Calu3 (cell line): ENCODE results near the gene MAPK8IP3. TPM values are rescaled to one million over a fixed set of nuclear protein-coding genes. Genes with fewer than 3 reads are reported as not detected.

Source experiments
- BruUV-seq: library from RNA; stranded (reverse); fragments of 400-500 nt; replicated peaks from 2 replicates; lab custom pipeline; 2021; lab: Mats Ljungman, UMichigan
- CTCF ChIA-PET: fragments of 300-600 bp; sonication (Branson Sonifier 250); formaldehyde crosslinking; loops from one replicate; lab custom pipeline; 2022; ENCODE audit warnings: antibody characterized with exemption; lab: Charles Lee
- DNase-seq: peaks from one replicate; pipeline ENCODE4 v3.0.0; 2022
- H3K27ac Mint-ChIP-seq: one replicate; pipeline ENCODE4 v1.8.0; 2022; ENCODE audit warnings: mixed read lengths; ENCODE audit not compliant: unreplicated experiment
- H3K27me3 Mint-ChIP-seq: one replicate; pipeline ENCODE4 v1.8.0; 2022; ENCODE audit warnings: mixed read lengths; ENCODE audit not compliant: unreplicated experiment
- H3K36me3 Mint-ChIP-seq: one replicate; pipeline ENCODE4 v1.8.0; 2022; ENCODE audit warnings: mild to moderate bottlenecking, moderate library complexity, mixed read lengths; ENCODE audit not compliant: insufficient read depth, unreplicated experiment
- H3K4me1 Mint-ChIP-seq: one replicate; pipeline ENCODE4 v1.8.0; 2022; ENCODE audit warnings: mild to moderate bottlenecking, low read depth, mixed read lengths; ENCODE audit not compliant: unreplicated experiment
- H3K4me3 Mint-ChIP-seq: one replicate; pipeline ENCODE4 v1.8.0; 2022; ENCODE audit warnings: mild to moderate bottlenecking, low read depth, moderate library complexity, mixed read lengths; ENCODE audit not compliant: unreplicated experiment
- H3K9me3 Mint-ChIP-seq: one replicate; pipeline ENCODE4 v1.8.0; 2022; ENCODE audit warnings: low read depth, mixed read lengths; ENCODE audit not compliant: unreplicated experiment
- CTCF ChIP-seq: fragments of 200-600 bp; IDR thresholded peaks from one replicate; pipeline ENCODE4 v1.8.0; 2022; ENCODE audit warnings: antibody characterized with exemption; ENCODE audit not compliant: unreplicated experiment
- intact Hi-C: fragments of 100-400 bp; cut with micrococcal nuclease; formaldehyde crosslinking; loops from one replicate; pipeline ENCODE4 v1.10.0; 2022; ENCODE audit not compliant: unreplicated experiment
- total RNA-seq: library from RNA; stranded (reverse); gene quantifications from 2 replicates; pipeline ENCODE4 v1.2.3, GENCODE V29; 2022

The MAPK8IP3 gene
- total RNA-seq, 1 experiment from 2014 or later = 110 TPM

DNA sequence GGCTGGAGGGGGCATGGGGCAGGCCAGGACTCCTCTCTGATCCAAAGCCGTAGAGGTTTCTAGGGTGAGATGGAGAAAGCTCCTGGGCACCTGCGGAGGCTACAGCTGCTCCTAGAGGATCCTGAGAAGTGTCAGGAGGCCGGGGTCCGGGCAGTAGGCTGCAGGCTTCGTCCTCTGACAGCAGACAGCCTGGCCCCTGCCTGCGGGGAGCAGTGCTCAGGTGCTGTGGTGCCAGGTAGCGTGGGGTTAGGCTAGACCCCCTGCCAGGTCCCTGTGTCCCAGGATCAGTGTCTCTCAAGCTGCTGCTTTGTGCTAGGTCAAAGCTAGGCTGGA, 68.4 kb downstream of the MAPK8IP3 start:
- CTCF ChIA-PET = interaction anchor here (2.6 kb wide), 1 partner anchor 8 kb away, joined by 19 read pairs; the partner anchor contains the start of genes NUBP2 and SPSB3
- Mint-ChIP-seq H3K4me3 (peak overlapping the region; percentile 76), H3K9me3 (no peaks in the 10 kb centered on the region), H3K27ac (no peak overlapping the region), H3K4me1 (peaks cover 8% of the 10 kb centered on the region), H3K36me3 (peaks cover 100% of the 10 kb centered on the region), H3K27me3 (no peaks in the 10 kb centered on the region)
- BruUV-seq = no TSS peak
- no peak for DNase-seq
- intact Hi-C loops = no loop called here
- TF ChIP-seq CTCF = no peak

DNA sequence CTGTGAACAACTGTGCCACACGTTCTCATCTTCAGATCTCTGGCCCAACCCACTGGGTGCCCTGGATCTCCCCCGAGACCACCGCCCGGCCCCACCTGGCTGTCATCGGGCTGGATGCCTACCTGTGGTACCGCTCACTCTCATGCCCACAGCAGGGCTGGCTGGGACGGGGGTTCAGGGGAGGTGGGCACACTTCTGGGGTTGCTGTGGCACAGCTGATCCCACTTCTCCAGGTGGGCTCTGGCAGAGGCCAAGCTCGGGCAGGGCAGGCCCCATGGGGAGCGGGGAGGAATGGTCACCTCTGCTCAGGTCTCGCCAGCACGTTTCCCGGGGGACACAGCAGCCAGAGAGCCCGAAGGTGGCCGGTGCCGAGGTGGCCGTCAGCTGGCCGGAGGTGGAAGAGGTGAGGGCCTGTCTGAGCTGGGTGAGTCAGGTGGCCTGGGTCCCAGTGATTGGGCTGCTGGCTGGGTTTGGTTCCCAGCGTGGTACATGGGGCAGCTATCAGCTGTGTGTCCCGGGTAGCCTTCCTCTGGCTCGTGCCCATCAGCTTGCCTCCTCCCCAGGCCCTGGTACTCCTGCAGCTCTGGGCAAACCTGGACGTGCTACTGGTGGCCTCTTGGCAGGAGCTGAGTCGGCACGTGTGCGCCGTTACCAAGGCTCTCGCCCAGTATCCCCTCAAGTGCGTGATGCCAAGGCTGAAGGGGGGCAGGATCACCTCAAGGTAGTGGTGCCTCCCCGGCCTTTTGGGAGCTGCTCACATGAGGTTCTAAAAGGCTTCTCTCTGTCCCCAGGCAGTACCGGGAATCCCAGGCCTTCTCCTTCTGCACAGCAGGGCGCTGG, 69.2 kb downstream of the MAPK8IP3 start:
- no TSS peak for BruUV-seq
- H3K36me3 Mint-ChIP-seq = peaks cover 100% of the 10 kb centered on the region
- intact Hi-C loops = no loop called here
- CTCF ChIA-PET = interaction anchor here (0.6 to 2.6 kb wide), 2 partner anchors 7 to 589 kb away, joined by 4 to 19 read pairs; partner anchors contain the start of genes NUBP2 and SPSB3
- no peak for DNase-seq
- H3K27me3 Mint-ChIP-seq = no peaks in the 10 kb centered on the region
- TF ChIP-seq CTCF = no peak
- H3K27ac Mint-ChIP-seq = no peak overlapping the region
- H3K9me3 Mint-ChIP-seq = no peaks in the 10 kb centered on the region
- H3K4me1 Mint-ChIP-seq = peaks cover 3% of the 10 kb centered on the region
- H3K4me3 Mint-ChIP-seq = peak overlapping the region; percentile 76

DNA sequence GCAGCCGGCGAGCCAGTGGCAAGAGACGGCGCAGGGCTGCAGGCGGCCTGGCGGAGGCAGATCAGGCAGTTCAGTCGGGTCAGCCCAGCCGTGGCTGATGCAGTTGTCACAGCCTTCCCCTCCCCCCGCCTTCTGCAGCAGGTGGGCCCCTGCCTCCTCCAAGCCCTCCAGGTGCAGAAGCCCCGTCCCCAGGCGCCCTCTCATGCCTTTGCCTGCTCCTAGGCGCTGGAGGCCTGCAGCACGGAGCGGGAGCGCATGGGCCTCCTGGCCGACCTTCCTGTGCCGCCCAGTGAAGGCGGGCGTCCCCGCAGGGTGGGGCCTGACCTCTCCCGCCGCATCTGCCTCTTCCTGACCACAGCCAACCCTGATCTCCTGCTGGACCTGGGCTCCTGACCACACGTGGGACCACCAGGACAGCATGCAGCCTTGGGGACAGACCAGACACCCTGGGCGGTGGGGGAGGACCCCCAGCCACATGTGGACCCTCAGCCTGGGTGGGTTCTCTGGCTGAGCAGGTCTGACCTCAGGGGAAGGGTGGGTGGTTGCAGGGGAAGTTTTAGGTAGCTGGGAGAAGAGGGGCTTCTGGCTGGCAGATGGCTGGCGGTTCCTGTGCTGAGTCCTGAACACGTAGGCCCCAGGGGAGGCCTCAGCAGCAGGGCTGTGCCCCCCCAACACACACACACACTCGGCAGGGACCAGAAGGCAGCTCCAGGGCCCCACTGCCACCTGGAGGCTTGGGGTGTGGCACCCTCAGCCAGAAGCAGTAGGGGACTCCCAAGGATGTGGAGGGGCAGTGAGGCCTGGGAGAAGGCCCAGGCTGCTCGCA, 70.1 kb downstream of the MAPK8IP3 start:
- BruUV-seq = no TSS peak
- no peak overlapping the region for H3K4me3 Mint-ChIP-seq

More for the DNA sequence above, 70.1 kb downstream of the MAPK8IP3 start:
- peaks cover 100% of the 10 kb centered on the region for H3K36me3 Mint-ChIP-seq
- CTCF ChIA-PET = interaction anchor here (0.6 to 0.7 kb wide), 2 partner anchors 78 to 588 kb away, joined by 3 to 4 read pairs; no protein-coding TSS in a partner anchor
- no peak for TF ChIP-seq CTCF
- peak overlapping the region; percentile 61 for H3K27ac Mint-ChIP-seq
- no peaks in the 10 kb centered on the region for H3K9me3 Mint-ChIP-seq
- H3K4me1 Mint-ChIP-seq = peaks cover 4% of the 10 kb centered on the region
- no peaks in the 10 kb centered on the region for H3K27me3 Mint-ChIP-seq
- intact Hi-C loops = no loop called here
- DNase-seq = no peak
